Measurements from ENCODE around the gene GNB4. TPM values are rescaled to one million over a fixed set of nuclear protein-coding genes. Genes with fewer than 3 reads are reported as not detected.

Gene GNB4
- total RNA-seq, 1 experiment from 2014 or later: 6.3 TPM

- no TSS peak for BruUV-seq (replicated peaks)
- no peaks in the 10 kb centered on the region for H4K20me1 ChIP-seq (ENCODE audit: low read length)
- no peak overlapping the region for H3K4me3 ChIP-seq (ENCODE audit: low read length)
- no peak overlapping the region for H3K9ac ChIP-seq (ENCODE audit: low read length)
- no peaks in the 10 kb centered on the region for H3K36me3 ChIP-seq (ENCODE audit: low read depth, low read length)
- H3K27me3 ChIP-seq (ENCODE audit: low read length): no peaks in the 10 kb centered on the region
- intact Hi-C loops (cut with micrococcal nuclease): no loop called here
- ATAC-seq: no peak
- H2AFZ ChIP-seq (ENCODE audit: low read length): no peak overlapping the region
- H3K27ac ChIP-seq (ENCODE audit: low read length): no peak overlapping the region
- no peaks in the 10 kb centered on the region for H3K4me1 ChIP-seq (ENCODE audit: insufficient read depth, low read length)
- TF ChIP-seq EZH2phosphoT487 (IDR thresholded peaks at IDR 0.05; ENCODE audit: borderline replicate concordance, low read length): no peak
- no peak for TF ChIP-seq CTCF (conservative IDR thresholded peaks at IDR 0.05; ENCODE audit: low read depth, low read length)
- TF ChIP-seq EZH2 (IDR thresholded peaks at IDR 0.05; ENCODE audit: low read length, unreplicated experiment): no peak
- no peak overlapping the region for H3K4me2 ChIP-seq (ENCODE audit: low read length)
- H3K9me3 ChIP-seq (ENCODE audit: low read length): no peaks in the 10 kb centered on the region
- no peaks in the 10 kb centered on the region for H3F3A ChIP-seq (ENCODE audit: low read length, unreplicated experiment)
- no peak for DNase-seq
- no peaks in the 10 kb centered on the region for H3K9me2 ChIP-seq (replicated peaks; ENCODE audit: low read length)
- POLR2A ChIA-PET (ENCODE audit: unreplicated experiment): no interaction called here
- CTCF ChIA-PET: no interaction called here
- no peaks in the 10 kb centered on the region for H3K79me2 ChIP-seq (ENCODE audit: low read length)
These were observed 19.2 kb downstream of the GNB4 start for GRCh38 chr3:179432021-179432420.

- ATAC-seq (peak; percentile 38; the same call in 1 of the 2 replicates), DNase-seq (peak; percentile 19)
- no peaks in the 10 kb centered on the region for H3K9me3 ChIP-seq (ENCODE audit: low read length)
- no peaks in the 10 kb centered on the region for H3F3A ChIP-seq (ENCODE audit: low read length, unreplicated experiment)
- no peak overlapping the region for H3K4me3 ChIP-seq (ENCODE audit: low read length)
- H3K9me2 ChIP-seq (replicated peaks; ENCODE audit: low read length): no peaks in the 10 kb centered on the region
- BruUV-seq (replicated peaks): no TSS peak
- no peaks in the 10 kb centered on the region for H3K79me2 ChIP-seq (ENCODE audit: low read length)
- H3K27ac ChIP-seq (ENCODE audit: low read length): no peak overlapping the region
- TF ChIP-seq CTCF (conservative IDR thresholded peaks at IDR 0.05; ENCODE audit: low read depth, low read length) (no peak), EZH2 (IDR thresholded peaks at IDR 0.05; ENCODE audit: low read length, unreplicated experiment) (no peak), EZH2phosphoT487 (IDR thresholded peaks at IDR 0.05; ENCODE audit: borderline replicate concordance, low read length) (no peak)
- H3K36me3 ChIP-seq (ENCODE audit: low read depth, low read length): no peaks in the 10 kb centered on the region
- no peaks in the 10 kb centered on the region for H3K27me3 ChIP-seq (ENCODE audit: low read length)
- H3K4me1 ChIP-seq (ENCODE audit: insufficient read depth, low read length): no peaks in the 10 kb centered on the region
- no peak overlapping the region for H3K9ac ChIP-seq (ENCODE audit: low read length)
- H2AFZ ChIP-seq (ENCODE audit: low read length): no peak overlapping the region
- ChIA-PET POLR2A (ENCODE audit: unreplicated experiment) (no interaction called here), CTCF (interaction anchor here (1.5 kb wide), 1 partner anchor 132 kb away, joined by 4 read pairs; the partner anchor contains the start of gene ACTL6A)
- no peaks in the 10 kb centered on the region for H4K20me1 ChIP-seq (ENCODE audit: low read length)
- intact Hi-C loops (cut with micrococcal nuclease): no loop called here
- H3K4me2 ChIP-seq (ENCODE audit: low read length): no peak overlapping the region
These were observed 20.9 kb downstream of the GNB4 start for GRCh38 chr3:179430277-179430870.

DNA sequence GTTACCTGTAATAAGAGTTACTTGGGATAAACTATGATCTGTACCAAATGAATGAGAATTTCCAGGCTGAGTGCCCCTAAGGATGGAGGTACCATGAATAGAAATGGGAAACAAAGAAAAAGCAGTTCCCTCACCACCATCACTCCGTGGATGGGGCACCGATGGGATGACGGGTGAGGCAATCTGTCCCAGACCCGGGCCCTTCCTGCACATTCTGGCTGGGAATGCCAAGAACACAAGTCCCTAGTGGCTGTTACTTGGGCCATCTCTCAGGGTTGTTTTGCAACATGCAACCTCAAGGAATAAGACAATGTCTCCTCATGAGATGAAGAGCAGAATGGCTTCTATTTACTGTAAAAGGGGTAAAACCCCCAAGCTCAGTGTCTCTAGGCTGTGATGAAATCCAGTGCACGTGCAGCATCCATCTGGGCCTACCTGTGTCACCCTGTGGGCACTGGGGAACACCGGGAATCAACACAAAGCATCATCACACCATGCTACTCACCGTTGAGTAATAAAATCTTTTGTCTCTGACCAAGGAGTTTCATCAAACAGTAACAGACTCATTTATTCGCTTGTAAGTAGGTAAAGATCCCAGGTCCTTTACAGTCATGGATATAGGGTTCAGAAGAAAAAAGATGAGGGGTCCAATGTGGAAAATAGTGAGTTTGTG is 22.3 kb downstream of the GNB4 start:
- ATAC-seq (no peak), DNase-seq (no peak)
- Histone ChIP-seq H4K20me1 (ENCODE audit: low read length) (no peaks in the 10 kb centered on the region), H3F3A (ENCODE audit: low read length, unreplicated experiment) (no peaks in the 10 kb centered on the region), H3K9ac (ENCODE audit: low read length) (no peak overlapping the region), H3K9me2 (replicated peaks; ENCODE audit: low read length) (no peaks in the 10 kb centered on the region), H3K4me1 (ENCODE audit: insufficient read depth, low read length) (no peaks in the 10 kb centered on the region), H2AFZ (ENCODE audit: low read length) (no peak overlapping the region), H3K27me3 (ENCODE audit: low read length) (no peaks in the 10 kb centered on the region), H3K79me2 (ENCODE audit: low read length) (no peaks in the 10 kb centered on the region), H3K4me2 (ENCODE audit: low read length) (no peak overlapping the region), H3K9me3 (ENCODE audit: low read length) (no peaks in the 10 kb centered on the region), H3K4me3 (ENCODE audit: low read length) (no peak overlapping the region), H3K27ac (ENCODE audit: low read length) (no peak overlapping the region), H3K36me3 (ENCODE audit: low read depth, low read length) (no peaks in the 10 kb centered on the region)
- TF ChIP-seq EZH2 (IDR thresholded peaks at IDR 0.05; ENCODE audit: low read length, unreplicated experiment): no peak
- no peak for TF ChIP-seq EZH2phosphoT487 (IDR thresholded peaks at IDR 0.05; ENCODE audit: borderline replicate concordance, low read length)
- no peak for TF ChIP-seq CTCF (conservative IDR thresholded peaks at IDR 0.05; ENCODE audit: low read depth, low read length)
- intact Hi-C loops (cut with micrococcal nuclease): no loop called here
- POLR2A ChIA-PET (ENCODE audit: unreplicated experiment): no interaction called here
- CTCF ChIA-PET: interaction anchor here (1.5 kb wide), 1 partner anchor 134 kb away, joined by 4 read pairs; the partner anchor contains the start of gene ACTL6A
- no TSS peak for BruUV-seq (replicated peaks)
